ENCODE results near the gene YWHAB.
"Not testable (repeated sequence)": the region's sequence is repeated elsewhere in the genome, so short reads cannot be mapped to it uniquely, and the experiment has no call there.

The YWHAB gene

GRCh38 chr20:44882360-44882759 lies 3.1 kb upstream of the YWHAB start:
- not testable (repeated sequence) for FAIRE-seq

DNA sequence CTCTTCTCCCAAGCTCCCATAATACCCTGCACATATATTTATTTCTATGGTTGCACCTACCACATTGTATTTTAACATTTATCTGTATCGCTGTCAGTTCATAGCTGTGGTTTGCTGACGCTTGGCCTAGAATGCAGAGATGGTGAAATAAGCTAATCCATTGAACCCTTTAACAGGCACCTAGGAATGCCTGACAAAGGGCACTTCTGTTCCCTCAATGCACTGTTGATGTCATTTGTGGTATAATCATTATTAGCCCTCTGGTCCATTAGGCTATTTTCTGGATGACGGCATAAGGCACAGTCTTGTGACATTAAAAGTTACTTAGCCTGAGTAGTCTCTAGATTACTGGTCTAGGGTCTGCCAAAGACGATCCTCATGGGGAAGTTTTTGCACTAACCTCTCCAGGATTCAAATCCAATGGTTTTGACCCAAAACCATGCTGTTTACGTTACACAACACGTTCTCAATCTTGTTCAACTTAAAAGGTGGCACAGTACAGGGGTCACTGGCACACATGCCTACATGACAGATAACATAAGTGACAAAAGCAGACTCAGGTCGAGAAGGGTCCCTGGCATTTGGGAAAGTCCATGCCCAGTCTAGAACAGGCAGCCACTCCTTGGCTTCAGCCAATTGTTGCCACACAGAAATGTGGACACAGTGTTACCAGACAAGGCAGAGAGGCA lies 2.1 kb upstream of the YWHAB start:
- no peak for FAIRE-seq

DNA sequence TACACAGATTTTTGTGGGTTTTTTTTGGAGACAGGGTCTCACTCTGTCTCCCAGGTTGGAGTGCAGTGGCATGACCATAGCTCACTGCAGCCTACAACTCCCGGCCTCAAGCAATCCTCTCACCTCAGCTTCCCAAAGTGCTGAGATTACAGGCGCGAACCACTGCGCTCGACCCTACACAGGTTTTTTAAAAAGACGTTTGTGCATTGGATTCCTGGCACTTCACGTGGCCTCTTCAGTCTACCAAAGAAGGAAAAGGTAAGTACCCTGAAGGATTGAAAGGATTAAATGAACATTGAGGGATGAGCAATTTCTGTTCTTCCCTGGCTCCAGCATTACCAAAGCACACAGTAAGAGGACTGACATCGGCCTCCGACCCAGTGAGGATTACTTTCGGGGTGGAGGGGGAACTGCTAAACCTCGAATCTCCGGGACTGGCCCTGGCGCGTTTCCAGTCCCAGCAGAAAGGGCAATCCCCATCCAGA lies 556 bp upstream of the YWHAB start:
- FAIRE-seq, result no peak

GRCh38 chr20:44886266-44886651 lies 754 bp downstream of the YWHAB start:
- no peak for FAIRE-seq

GRCh38 chr20:44886828-44887227 lies 1.3 kb downstream of the YWHAB start:
- FAIRE-seq, result no peak

- FAIRE-seq, result no peak
These were observed 2.0 kb downstream of the YWHAB start for GRCh38 chr20:44887466-44887865.

DNA sequence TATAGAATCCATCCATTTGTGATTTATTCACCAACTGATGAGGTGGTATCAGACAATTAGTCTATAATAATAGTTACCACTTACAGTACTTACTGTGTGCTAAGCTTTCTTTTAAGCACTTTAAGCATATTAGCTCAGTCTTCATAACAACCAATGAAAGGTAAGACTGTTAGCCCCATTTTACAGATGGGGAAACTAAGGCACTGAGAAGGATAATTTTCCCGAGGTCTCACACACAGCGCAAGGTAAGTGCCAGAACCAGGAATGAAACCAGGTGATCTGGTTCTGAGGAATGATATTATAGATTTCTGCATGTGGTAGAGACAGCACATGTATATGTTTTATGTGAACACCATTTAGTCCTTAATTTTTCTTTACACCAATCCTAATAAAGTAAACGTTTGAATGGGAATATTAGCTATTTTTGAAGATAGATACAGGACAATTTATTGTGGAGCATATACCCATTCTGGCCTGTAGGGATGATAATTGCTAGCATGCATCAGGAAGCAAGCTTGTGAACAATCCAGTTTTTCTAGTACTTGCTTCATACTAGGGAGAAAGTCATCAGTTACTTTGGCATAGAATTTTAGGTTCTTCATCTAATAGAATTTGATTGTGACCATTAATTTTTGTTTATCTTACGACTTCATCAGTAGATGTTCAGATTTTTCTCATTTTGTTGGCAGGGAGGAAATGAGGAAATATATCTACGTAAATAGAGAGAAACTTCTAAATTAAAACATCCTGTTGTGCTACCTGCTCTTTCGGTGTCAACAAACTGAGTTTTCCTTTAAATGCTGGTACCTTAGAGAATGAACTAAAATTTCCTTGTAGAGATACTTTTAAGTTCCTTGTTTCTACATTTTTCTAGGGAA lies 3.0 kb downstream of the YWHAB start:
- no peak for FAIRE-seq

- FAIRE-seq, result no peak
These were observed 6.3 kb downstream of the YWHAB start for GRCh38 chr20:44891826-44892225.

DNA sequence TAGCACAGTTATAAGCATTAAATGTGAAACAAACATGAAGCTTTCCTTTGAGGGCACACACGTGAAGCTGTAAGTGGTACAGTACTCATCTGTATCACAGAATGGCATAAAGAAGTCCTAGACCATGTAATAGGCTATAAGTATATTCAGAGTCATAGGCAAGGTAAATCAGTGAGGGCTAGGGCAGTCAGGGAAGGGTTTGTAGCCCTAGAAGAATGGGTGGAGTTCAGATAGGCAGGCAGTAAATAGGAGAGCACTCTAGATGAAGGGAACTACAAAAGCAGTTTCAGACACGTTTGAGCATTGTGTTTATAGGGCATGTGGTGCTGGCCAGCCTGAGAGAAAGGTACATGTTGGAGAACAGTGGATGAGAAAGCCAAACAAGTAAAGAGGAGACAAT lies 9.5 kb downstream of the YWHAB start:
- no peak for FAIRE-seq

DNA sequence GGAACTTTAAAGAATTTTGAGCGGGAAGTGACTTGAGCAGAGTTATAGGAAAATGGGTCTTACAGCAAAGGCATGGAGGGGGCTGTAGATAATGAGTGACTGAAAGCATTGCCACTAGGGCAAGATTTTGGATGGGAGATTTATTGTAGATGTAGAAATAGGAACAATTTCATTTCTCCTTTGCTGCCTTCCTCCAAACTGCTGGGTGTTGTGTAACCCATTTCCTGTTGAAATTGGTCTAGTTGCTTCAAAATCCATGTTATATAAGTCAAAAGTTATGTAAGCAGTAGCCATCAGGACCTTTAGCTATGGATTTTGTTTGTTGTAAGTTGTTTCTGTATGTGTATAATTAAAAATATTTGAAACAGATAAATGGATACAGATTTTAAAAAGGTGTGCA lies 11.1 kb downstream of the YWHAB start:
- FAIRE-seq, result no peak

DNA sequence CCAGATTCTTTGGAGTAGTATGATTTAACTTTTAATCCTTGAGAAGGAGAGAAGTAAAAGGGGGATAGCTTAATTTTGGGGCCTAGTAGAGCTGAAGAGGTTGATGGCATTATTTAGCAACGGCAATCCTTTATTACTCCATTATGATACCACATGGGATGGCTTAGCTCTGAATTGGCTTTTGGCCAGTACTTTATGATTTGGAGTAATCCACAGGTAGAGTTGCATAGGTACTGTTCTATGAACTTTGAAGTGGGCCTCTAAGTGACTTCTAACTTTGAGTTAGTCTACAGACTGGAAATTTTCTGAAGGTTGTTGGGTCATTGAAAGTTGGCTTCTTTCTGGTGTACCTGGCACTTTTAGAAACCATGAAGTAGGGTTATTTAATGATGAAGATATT lies 11.6 kb downstream of the YWHAB start:
- FAIRE-seq, result no peak

DNA sequence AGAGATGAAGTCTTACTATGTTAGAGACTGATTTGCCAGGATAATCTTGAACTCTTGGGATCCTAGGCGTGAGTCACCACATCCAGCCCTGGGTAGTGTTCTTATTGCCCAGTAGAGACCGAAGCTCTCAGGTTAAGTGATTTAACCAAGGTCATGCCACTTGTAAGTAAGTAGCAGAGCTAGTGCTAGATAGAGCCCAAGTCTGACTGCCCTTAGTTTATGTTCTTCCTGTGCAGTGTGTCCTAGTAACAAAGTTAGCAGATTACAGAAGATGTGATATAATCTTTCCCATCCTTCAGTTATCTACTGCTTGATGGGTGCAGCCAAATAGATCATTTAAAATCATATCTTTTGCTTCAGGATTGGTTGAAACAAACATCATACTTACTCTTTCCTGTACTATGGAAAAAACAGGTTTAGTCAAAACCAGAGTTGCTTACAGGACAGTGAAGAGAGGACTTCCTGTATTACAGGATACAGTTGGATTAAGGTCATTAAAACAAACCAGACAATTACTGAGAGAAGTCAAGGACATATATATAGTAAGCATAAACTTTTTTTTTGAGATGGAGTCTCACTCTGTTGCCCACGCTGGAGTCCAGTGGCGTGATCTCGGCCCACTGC lies 14.8 kb downstream of the YWHAB start:
- no peak for FAIRE-seq

DNA sequence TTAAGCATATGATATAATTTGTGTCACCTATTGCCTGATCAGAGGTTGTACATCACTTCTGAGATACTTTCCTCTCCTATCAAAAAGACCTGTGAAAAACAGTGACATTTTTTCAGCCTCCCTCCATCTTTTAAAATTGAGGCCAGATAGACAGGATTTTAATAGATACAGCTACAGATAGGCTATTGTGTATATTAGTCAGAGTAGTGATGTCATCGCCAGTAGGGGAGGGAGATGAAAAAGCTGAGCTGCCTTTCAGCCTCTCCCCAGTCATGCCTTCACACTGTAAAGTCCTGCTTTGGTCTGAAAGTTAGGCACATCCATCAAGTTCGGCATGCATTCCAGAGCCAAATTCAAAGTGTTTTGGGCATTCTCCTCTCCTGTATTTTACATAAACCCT lies 16.5 kb downstream of the YWHAB start:
- no peak for FAIRE-seq

DNA sequence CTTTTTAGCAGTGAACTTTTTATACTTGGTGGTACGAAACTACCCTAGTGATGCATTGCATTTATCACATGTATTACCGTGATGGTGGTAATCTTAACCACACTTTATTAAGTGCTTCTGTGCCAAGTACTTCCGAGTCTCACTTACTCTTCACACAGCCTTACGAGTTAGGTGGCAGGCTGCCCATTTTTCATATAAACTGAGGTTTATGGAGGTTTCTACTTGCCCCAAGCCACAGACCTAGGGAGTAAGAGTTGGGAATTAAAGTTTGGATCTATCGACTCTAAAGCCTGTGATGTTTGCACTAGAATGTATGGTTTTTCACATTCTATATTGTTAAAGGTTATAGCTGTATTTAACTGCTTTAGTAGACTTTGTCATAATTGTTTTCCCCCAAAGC lies 18.9 kb downstream of the YWHAB start:
- no peak for FAIRE-seq

GRCh38 chr20:44908987-44909871 lies 23.7 kb downstream of the YWHAB start:
- no peak for FAIRE-seq

DNA sequence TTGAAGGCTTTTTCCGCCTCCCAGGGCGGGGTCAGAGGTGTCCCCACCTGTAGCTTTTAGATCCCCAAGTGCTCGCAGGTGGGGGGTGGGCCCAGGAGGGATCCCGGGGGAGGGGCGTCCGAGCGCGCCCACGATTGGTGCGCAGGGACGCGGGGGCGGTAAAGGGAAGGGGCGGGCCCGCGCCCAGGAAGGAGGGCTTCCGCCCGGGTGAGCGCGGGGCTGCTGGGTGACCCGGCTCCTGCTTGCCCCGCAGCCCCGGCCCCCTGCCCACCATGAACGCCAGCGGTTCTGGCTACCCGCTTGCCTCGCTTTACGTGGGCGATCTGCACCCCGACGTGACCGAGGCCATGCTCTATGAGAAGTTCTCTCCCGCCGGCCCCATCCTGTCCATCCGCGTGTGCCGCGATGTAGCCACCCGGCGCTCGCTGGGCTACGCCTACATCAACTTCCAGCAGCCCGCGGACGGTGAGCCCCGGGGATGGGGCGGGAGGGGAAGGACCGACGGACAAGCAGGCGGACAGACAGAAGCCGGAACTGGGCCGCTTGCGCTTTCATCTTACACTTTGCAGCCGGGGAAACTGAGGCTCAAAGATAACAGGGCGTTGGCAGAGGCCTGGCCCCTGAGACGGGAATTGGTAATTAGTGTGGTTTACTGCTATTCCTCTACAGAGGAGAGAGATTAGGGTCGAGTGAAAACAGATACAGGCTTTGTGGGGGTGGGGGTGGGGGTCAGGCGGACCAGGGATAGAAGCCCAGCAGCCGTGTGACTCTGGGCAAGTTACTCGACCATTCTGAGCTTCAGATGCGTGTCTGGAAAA lies 24.6 kb downstream of the YWHAB start, which contains the start of gene PABPC1L:
Gene PABPC1L, plus strand, starts transcription at position 189 of the 818 bp plus-strand sequence. Its CDS starts 84 bp downstream, at position 273.
- FAIRE-seq, result no peak

DNA sequence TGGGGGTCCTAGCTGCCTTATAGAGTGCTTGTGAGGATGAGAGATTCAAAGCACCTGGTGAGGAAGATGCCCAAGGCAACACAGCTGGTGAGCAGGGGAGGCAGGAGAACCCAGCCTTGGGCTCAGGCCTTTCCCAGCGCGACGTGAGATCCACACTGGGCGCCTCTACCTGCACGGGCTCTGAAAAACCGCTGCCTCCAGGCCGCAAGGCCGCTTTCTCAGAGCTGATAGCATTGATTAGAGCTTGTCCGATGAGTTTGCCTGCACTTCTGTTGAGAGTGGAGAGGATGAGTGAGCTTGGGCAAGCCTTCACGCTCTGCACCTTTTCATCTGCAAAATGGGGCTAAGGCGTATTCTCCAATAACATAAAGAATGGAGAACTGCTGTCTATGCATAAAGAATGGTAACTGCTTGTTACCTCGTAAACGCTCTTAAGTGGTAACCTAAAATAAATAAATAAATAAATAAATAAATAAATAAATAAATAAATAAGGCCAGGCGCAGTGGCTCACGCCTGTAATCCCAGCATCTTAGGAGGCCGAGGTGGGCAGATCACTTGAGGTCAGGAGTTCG lies 25.3 kb downstream of the YWHAB start:
- no peak for FAIRE-seq

DNA sequence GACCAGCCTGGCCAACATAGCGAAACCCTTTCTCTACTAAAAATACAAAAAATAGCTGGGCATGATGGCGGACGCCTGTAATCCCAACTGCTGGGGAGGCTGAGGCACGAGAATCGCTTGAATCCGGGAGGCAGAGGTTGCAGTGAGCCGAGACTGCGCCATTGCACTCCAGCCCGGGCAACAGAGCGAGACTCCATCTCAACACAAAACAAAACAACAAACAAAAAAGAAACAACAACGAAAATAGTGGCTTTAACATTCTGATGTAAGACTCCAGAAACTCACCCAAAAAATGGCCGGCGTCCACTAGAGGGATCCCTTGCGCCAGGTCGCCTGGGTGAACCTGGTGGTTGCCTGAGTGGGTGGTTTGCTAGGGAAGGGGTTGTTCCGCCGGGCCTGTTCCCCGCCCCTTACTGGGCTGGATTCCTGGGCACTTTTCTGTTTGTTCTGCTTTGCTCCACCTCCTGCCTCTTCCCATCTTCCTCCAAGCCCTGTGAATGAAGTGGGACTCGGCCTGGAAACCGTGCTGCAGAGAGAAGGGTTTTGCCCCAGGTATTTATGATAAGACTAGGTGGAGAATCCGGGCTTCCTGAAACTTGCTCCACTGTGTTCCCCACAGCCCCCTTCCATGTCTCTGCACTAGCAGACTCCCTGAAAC lies 25.9 kb downstream of the YWHAB start:
- peak; percentile 61 for FAIRE-seq

DNA sequence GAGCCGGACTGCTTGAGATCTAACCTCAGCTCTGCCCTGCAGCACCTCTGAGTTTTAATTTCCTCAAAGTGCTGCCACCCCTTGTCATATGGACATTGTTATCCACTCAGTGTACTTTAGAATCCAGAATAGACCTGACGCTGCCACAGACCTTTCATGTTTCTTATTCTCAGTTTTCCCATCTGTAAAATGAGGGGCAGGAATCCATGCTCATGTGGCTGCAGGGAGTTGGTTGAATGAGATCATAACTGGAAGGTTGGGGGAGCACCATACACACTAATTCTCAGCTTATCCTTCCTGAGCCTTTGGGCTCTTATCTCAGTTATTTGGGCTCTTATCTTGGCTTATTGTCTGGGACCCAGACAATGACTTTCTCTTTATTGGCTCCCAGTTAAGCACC lies 26.7 kb downstream of the YWHAB start:
- FAIRE-seq, result no peak

- no peak for FAIRE-seq
These were observed 29.4 kb downstream of the YWHAB start for GRCh38 chr20:44914924-44915323.

GRCh38 chr20:44916586-44916985 lies 31.1 kb downstream of the YWHAB start:
- FAIRE-seq, result no peak
